Dermis blood vessel endothelial cell (primary cell): ENCODE results near the gene HOXD12. TPM values are rescaled to one million over a fixed set of nuclear protein-coding genes. Genes with fewer than 3 reads are reported as not detected.

Experiments used
- DNase-seq: peaks from one replicate; pipeline ENCODE4 v3.0.0; 2010
- total RNA-seq: library from RNA; depleted of rRNA; stranded (reverse); fragments of >200 nt; gene quantifications from 2 replicates; pipeline ENCODE4 v1.2.3, GENCODE V29; 2014

HOXD12 gene
- total RNA-seq, 1 donor from 2014 or later, result not detected

DNA sequence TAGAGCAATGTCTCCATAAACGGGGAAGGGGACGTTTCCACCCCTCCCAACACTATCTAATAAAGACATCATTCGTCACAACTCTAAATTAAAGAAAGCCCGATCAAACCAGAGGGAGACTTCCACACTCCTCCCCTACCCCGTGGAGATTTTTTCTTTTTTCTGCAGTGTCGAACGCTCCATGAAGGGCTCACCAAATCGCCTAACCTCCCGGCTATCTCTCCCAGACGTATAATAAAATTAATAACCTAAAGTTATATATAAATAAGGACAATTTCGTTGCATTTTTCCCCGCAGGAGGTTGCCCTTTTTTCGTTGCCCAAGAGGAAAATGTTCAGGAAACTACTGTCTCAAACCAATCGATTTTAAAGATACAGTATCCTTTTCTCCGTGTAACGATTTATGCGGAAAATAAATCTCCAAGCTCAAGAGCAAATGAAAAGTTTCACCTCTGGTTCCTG, 18.2 kb upstream of the HOXD12 start:
- no peak for DNase-seq

DNA sequence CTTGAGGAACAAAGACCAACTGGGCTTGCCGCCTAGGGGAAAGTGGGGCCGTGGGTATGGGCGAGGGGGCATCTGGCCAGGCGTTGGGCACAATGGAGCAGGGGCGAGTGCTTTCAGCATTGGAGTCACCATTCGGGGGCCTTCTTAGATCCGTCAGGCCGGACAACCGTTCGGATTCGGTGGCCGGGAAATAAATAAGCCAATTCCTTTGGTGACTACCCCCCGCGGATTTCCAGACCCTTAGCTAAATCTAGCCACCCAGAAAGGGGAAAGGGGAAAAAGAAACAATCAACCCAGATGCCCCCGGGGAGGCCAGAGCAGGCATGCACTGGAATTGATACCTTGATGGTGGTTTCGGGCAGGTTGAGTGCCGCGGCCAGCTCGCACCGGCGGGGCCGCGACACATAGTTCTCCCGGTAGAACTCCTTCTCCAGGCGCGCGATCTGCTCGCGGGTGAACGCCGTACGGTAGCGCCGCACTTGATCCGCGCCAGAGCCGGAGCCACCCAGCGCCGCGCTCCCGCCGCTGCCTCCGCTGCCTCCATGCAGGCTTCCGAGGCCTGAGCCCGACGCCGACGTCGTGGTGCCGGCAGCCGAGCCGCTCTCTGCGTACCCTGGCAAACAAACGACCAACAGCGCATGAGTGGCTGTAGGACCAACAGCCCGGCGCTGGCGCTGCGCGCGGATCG, 17.6 kb upstream of the HOXD12 start:
- no peak for DNase-seq

DNA sequence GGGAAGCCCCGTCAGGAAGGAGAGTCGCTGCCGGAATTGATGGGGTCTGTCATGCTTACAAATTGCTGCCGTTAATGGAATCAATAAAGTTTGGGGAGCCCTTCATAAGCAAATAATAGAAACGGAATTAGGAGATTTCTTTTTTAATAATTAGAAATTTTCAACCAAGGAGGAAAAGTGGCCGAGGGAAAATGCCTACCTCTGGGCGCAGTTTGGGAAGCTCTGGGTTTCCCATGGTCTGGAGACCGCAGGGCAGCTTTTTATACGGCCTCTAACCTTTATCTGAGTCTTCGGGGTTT, 17.1 kb upstream of the HOXD12 start:
- DNase-seq, result no peak

DNA sequence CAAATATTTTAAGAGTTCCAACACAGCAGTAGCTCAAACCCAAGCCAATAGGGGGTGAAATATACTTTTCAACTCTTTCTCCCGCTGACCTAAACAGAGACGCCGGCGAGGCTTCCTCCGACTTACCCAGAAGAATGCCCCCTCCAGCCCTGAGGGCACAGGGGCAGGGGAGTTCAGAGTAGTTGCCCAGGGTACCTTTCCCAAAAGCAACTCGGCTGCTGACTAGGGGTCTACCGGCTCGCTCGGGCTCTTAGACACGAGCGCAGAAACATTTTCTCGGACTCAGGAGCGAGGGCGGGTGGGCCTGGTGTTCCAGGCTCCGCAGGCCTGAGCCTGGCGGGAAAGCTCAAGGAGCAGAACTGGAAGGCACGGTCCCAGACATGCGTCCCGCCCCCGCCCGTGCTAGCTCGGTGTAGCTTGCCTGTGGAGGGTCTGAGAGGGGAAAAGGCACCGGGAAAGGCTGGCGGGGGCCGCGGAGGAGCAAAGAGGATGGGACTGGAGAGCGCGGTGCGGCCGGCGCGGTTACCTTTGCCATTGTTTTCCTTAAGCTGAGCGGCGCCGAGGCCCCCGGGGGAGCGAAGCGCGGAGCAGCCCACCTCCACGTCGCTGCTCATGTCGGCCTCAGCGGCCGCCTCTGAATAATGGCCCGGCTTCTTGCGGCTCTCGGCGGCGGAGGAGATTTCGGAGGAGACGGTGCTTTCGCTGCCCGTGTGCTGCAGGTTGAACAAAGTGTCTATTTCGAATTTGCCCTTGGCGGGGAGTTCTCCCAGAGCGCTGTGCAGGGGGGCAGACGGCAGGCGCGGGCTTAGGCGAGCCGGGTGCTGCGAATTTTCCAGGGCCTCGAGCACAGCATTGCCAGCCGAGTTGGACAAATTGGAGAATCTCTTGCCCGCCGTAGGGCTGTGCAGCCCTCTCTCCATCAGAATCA, 16.5 kb upstream of the HOXD12 start:
- no peak for DNase-seq

DNA sequence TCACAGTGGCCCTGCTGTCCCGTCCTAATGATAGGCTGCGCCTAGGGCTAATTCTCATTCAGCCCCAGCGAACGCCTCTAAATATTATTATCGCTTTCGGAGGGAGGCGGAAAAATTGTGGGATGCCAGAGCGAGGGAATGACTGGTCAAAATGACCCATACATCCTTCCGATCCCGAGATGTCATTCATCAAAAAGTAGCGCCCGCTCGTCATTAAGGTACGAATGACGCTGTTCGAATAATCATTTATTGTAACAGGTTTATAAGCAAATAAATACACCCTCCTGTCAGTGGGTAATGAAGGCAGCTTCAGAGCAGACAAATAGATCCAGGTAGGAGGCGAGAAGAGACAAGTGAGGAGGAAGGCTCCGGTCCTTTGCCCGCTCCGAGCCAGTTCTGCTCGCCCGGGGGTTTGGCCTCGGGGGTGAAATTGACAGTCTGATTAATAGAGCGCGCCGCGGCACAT, 15.8 kb upstream of the HOXD12 start, which contains the start of gene EVX2:
EVX2 (minus strand) TSS at position 167 of the 466 bp plus-strand sequence. CDS start 186 bp downstream, outside the sequence.
- no peak for DNase-seq

DNA sequence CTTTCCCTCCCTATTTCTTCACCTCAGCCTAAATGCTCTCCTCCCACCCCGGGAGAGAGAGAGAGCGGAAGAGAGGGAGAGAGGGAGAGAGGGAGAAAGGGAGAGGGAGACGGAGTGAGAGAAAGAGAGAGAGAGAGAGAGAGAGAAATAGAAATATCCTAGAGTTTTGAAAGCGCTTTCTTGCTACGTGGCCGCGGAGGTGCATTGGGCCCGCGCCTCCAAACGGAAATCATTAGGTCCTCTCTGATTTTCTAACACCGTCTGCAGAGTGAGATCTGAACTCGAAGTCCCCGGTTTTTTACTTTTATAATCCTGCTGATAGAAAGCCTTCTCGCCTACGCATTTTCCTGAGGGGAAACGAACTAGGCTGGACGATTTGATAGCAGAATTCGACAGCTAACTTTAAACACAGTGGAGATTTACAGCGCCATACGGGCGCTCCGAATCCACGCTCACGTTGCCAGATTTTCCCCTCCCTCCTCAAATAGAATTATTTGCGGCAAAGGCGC, 14.9 kb upstream of the HOXD12 start:
- DNase-seq, result no peak

DNA sequence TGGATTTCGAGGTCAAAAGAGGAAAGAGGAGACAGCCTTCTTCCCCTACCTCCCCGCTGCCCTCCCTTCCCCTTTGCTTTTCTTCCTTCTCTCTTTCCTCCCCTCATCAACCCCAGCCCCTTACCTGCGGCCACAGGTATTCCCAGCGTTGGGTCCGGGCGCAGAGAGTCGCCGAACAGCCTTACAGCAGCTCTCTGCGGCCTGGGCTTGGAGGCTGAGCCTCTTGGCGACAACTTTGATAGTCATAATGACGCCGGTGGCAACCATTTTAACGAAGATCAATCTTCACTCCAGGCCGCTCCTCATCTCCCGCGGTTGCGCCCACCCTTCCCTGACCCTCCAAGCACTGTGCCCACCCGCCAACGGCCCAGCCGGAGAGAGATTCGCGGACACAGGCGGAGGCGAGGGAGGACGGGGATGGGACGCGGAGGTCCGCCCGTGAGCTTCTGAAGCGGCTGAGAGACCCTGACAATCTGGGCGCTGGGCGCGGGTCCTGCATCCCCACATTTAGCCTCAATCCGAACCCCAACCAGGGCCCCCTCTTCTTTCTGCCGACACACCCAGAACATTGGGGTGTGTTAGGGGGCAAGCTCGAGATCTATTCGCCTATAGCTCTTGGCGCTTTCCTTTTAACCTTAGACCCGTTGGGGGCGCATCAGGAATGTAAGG, 14.3 kb upstream of the HOXD12 start:
- no peak for DNase-seq

DNA sequence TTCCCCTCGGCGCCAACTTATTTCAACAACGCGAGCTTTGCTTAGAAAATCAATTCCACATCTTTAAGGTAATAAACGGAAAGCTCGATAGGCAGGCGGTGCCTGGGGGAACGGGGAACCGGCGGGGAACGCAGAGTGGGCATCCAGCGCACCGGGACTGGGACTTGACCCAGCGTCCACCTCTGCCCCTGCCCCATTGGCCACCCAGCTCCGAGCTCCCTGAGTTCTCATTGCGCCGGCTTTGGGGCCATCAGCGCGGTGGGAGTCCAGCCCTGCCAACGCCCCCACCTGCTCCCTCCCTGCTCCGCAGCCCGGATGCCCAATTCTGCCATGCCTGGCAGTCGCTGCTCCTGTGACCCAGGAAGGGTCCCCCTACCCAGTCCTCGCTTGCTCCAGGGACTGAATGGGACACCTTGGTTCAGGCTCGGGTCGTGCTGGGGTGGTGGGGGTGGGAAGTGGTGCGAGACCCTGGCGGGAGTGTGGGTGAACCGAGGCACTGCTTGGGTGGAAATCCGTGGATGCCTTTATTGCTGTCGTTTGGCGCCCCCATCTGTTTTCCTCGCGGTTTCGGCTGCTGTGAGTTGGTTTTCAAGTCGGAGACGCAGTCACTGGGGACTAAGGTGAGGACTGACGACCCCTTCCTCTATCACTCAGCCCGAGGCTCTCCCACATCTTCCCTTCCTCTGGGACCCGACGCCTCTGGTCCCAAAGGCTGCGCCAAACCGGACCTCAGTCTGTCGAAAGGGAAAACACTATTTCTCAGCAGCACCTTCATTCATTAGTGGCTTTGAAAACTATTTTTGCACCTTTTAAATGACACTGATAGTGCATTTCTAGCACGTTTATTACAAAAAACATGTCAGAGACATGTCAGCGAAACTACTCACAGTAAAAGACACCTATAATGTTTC, 13.5 kb upstream of the HOXD12 start:
- peak; percentile 69 for DNase-seq

DNA sequence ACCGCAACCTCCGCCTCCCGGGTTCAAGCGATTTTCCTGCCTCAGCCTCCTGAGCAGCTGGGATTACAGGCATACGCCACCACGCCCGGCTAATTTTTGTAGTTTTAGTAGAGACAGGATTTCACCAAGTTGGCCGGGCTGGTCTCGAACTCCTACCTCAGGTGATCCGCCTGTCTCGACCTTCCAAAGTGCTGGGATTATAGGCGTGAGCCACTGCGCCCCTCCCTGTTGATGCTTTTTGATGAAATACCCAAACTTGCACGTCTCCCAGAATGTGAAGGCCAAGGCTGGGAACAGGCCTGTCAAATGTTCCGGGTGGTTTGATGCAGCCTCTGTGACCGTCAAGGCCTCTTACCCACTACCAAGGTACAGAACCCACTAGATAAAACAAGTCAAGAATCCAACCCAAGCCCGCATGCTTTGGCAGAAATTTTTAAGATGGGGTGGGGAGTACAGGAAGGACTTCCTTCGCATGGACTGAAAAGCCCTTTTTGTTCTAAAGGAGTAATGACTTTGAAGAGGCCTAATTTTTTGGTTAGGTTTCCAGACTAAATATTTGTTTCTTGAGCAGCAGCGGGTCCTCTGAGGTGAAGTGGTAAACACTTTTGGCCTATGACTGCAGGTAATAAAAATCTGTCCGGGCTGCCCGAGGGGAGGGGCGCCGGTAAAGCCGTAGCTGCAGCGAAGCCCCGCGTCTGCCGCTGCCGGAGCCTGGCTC, 12.1 kb upstream of the HOXD12 start:
- DNase-seq, result no peak

DNA sequence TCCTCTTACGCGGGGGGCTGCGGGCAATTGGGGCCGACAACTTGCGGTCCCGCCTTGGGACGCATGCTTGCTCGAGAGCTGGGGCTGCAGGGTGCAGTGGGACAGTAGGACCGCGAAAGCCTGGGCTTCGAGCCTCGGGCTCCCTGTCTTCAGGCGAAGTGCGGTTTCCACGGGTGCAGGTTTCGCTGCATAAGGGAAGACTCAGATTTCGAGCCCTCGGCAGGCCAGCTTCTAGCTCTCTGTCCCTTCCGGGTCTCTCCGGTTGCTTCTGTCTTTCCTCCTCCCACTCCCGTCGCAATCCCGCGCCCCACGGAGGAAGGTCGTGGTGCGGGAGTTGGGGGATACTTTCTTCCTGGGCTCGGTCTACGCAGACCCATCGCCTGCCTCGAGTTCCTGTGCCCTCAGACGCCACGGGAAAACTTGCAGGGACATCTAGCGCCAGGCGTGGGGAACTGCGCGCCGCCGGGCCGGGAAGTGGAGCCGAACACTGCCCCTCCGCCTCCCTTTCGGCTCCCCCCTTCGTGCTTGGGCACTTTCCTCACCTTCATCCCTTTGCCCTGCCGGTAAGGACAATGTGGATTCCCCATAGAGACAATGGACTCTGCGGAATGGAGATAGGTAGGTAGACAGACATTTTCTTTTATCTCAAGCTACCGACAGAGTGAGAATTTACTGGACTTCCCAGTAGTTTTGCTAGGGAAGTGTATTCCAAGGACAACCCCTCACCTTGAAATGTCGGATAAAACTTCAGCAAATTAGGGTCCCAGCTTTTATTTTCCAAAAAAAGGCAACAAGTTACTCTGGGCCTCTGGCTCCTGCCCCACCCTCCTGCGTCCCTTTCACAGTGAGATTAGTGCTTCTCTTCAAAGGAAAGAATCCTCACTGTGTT, 11.3 kb upstream of the HOXD12 start:
- peak; percentile 71 for DNase-seq

DNA sequence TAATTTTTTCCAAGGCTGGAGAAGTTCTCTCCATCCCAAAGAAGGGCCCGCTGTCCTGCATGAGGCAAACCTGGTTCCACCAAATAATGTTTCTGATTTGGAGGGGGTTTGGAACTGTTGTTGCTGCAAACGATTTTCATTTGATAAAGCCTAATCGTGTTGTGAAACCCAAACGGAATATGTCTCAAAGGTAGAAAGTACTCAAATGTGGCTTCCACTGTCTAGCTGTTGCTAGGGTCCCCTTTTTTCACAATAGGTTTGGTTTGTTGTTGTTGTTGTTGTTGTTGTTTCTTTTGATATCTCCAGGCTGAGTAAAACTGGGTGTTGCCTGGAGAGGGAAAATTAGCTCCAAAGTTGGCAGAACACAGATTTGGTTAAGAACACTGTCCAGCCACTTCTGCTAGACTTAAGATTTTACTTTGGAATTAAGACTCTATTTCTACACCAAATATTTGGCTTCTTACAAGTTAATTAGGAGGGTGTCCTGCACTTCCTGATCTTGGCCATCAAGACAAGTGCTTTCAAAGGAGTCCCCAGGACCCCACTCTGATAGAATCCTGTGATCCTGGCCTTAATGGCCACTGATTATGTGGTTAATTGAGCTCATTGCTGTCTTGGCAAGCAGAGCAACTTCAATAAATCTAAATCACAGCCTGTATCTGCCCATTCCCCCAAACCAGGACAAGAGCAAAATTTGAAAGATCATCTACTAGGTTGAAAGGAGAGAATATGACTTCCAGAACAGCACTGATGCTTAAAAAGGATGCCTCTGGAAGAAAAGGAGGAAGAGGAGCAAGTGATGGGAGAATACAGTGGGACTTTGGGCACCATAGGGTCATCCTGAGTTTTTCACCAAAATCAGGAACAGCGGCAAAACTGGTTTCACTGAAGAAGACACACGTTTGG, 10.4 kb upstream of the HOXD12 start:
- DNase-seq, result no peak

DNA sequence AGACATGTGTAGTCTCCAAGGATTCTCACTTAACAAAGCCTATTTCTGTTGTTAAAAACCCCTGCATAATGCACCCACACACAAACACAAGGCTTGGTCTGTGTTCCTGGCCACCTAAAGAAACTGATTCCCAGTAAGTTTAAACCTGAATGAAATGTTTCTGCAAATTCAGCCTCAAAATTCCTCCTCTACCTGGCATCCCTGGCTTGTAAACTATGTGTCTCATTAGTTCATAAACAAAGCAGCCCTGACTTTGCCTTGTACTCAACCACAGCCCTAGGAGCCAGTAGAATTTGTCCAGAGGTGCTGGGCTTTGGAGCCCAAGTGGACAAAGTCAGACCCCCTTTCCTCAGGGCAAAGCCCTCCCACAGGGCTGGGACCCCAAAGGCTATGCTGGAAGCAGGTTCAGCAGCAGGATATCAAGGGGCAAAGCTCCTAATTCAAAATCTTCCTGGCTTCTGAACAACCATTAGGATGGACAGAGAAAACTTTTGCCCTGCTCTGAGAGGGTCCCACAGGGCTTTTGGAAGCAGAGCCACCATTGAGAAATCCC, 9.7 kb upstream of the HOXD12 start:
- DNase-seq, result no peak

DNA sequence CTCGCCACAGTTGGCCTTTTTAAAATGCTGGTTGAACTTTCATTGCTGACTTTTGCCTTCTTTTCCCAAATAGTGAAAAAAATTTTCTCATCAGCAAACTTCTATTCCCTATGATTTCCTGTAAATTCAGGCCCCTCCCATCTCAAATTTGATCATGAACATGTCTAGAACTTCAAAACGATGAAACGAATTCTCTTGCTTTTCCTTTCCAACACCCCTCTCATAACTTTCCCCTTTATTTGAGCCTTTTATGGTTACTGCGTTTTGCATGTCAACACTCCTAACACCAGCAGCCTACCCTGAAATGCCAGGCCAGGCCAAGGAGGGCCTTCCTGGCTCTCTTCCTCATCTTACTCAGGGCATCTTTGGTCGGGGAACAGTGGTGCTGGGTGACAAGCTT, 8.7 kb upstream of the HOXD12 start:
- no peak for DNase-seq

DNA sequence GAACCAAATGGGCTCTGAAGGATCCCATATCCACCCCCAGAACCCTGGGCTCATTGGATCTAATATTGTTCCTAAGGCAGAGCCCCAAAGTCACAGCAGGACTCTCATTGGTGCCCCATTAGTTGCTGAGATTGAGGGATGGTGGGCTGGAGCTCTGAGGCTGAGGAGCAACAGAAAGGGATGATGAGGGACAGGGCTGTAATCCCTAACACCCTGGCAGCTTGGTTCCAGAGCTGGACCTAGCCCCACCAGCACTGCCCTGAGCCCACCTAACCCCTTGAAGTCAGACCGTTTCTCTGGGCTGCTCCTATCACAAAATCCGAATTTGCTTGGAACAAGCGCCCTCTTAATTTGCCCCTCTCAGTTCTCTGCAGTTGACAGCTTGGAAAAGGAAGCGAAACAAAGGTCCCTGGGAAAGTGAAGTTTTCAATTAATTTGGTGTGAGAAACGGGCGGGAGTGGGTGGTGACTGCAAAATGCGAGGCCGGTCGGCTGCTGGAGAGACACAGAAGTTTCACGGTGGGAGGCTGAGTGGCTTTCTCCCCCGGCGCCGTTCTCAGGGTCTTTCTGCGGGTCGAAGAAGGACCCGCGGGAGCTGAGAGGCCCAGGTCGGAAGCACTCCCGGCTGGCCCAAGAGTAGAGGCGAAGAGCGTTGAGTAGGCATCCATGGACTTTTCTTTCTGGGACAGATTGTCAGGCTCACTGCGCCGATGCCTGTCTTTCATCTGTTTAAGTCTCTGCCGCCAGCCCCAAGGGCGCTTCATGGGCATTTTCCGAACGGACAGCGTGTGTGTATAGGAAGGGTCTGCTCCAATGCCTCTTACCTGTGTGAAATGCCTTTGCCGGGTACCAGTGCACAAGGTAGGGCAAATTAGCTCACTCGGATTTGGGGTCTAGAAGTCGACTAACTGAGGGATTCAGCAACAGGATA, 8.0 kb upstream of the HOXD12 start:
- no peak for DNase-seq

DNA sequence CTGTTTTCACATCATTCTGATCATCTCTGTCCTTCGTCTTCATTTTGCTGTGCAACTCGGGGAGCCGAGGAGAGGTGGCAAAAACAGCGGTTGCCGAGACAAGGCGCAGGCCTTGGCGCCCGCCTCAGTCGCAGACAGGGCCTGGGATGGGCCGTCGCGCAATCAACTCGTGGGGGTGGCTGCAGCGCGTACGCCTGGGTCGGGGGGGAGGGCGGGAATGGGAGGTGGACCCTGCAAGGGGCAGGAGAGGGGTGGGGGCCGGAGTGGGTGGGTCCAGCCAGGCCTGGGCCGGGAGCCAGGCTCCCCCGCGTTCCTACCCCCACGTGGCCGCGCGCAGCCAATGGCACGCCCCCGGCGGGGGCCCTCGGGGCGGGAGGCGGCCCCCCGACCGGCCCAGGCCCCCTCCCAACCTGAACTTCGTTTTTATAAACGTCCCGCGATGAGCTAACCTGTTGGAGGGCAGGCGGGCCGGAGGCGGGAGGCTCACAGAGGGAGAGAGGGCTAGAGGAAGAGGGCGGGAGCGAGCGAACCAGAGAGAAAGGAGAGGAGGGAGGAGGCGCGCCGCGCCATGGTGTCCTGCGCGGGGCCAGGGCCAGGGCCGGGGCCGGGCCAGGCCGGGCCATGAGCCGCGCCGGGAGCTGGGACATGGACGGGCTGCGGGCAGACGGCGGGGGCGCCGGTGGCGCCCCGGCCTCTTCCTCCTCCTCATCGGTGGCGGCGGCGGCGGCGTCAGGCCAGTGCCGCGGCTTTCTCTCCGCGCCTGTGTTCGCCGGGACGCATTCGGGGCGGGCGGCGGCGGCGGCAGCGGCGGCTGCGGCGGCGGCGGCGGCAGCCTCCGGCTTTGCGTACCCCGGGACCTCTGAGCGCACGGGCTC, 7.1 kb upstream of the HOXD12 start, which contains the start of gene HOXD13:
HOXD13 (plus strand) TSS at position 452 of the 875 bp plus-strand sequence; CDS start at position 622, 170 bp downstream.
- DNase-seq, result no peak

DNA sequence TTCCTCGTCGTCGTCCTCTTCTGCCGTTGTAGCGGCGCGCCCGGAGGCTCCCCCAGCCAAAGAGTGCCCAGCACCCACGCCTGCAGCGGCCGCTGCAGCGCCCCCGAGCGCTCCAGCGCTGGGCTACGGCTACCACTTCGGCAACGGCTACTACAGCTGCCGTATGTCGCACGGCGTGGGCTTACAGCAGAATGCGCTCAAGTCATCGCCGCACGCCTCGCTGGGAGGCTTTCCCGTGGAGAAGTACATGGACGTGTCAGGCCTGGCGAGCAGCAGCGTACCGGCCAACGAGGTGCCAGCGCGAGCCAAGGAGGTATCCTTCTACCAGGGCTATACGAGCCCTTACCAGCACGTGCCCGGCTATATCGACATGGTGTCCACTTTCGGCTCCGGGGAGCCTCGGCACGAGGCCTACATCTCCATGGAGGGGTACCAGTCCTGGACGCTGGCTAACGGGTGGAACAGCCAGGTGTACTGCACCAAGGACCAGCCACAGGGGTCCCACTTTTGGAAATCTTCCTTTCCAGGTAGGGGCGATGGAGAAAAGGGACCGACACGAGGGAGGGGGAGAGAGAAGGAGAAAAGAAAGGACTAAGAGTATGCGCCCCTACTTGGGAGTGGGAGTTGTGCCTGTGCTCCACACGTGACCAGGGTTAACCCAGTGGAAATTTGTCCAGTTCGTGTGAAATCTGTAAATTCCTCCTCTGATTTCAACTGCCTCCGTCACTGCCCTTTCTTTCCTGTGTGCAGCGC, 6.3 kb upstream of the HOXD12 start:
- DNase-seq, result peak; percentile 51
